IMR-90 (cell line): ENCODE results near the gene DOK6. TPM values are rescaled to one million over a fixed set of nuclear protein-coding genes. Genes with fewer than 3 reads are reported as not detected.

ENCODE experiments used
- ATAC-seq: fragments of 200-7000 bp; cut with Tn5 transposase; 2 replicates; pipeline ENCODE4 v1.9.1; 2020; ENCODE audit warnings: low read depth, mild to moderate bottlenecking, moderate library complexity
- BruUV-seq: library from RNA; stranded (reverse); fragments of 400-500 nt; replicated peaks from 2 replicates; lab custom pipeline; 2021; lab: Mats Ljungman, UMichigan
- CTCF ChIA-PET: fragments of 300-600 bp; formaldehyde crosslinking; extraction: SDS; loops from one replicate; lab custom pipeline; 2021; ENCODE audit warnings: antibody characterized with exemption; lab: Yijun Ruan, JAX
- POLR2A ChIA-PET: fragments of 300-600 bp; sonication (Branson Sonifier 250); formaldehyde crosslinking; loops from one replicate; lab custom pipeline; 2022; ENCODE audit warnings: antibody characterized with exemption; ENCODE audit not compliant: unreplicated experiment; lab: Charles Lee
- DNase-seq: peaks from one replicate; pipeline ENCODE4 v3.0.0; 2013
- H2AFZ ChIP-seq: replicated peaks from 2 replicates; pipeline ENCODE3; 2013; ENCODE audit warnings: low read length, mild to moderate bottlenecking; ENCODE audit not compliant: poor library complexity
- H2AK5ac ChIP-seq: 2 replicates; pipeline ENCODE4 v1.6.1; 2013; ENCODE audit warnings: low read depth, low read length, inconsistent platforms
- H2AK9ac ChIP-seq: replicated peaks from 2 replicates; pipeline ENCODE3; 2013; ENCODE audit warnings: mild to moderate bottlenecking, low read depth, low read length, moderate library complexity; ENCODE audit not compliant: poor library complexity
- H2BK120ac ChIP-seq: 2 replicates; pipeline ENCODE4 v1.6.1; 2013; ENCODE audit warnings: low read depth, low read length, inconsistent platforms
- H2BK15ac ChIP-seq: 3 replicates; pipeline ENCODE4 v1.6.1; 2013; ENCODE audit warnings: low read depth, low read length, inconsistent platforms
- H2BK20ac ChIP-seq: 2 replicates; pipeline ENCODE4 v1.6.1; 2013; ENCODE audit warnings: low read depth, mild to moderate bottlenecking, inconsistent platforms, low read length, moderate library complexity
- H2BK5ac ChIP-seq: 2 replicates; pipeline ENCODE4 v1.6.1; 2013; ENCODE audit warnings: mild to moderate bottlenecking, low read depth, low read length, inconsistent platforms; ENCODE audit not compliant: poor library complexity, severe bottlenecking
- H3K14ac ChIP-seq: replicated peaks from 2 replicates; pipeline ENCODE4 v1.6.1; 2013; ENCODE audit warnings: low read depth, low read length, inconsistent platforms
- H3K18ac ChIP-seq: 2 replicates; pipeline ENCODE4 v1.6.1; 2013; ENCODE audit warnings: low read depth, low read length, control low read depth
- H3K23ac ChIP-seq: 2 replicates; pipeline ENCODE4 v1.6.1; 2013; ENCODE audit warnings: low read depth, low read length, inconsistent platforms
- H3K27ac ChIP-seq: 2 replicates; pipeline ENCODE4 v1.5.1; 2013; ENCODE audit warnings: mild to moderate bottlenecking, control low read depth, low read length; ENCODE audit not compliant: insufficient read depth
- H3K27me3 ChIP-seq: 2 replicates; pipeline ENCODE4 v1.6.1; 2013; ENCODE audit warnings: low read length; ENCODE audit not compliant: control insufficient read depth, insufficient read depth
- H3K36me3 ChIP-seq: 2 replicates; pipeline ENCODE4 v1.6.1; 2013; ENCODE audit warnings: low read length, mixed read lengths; ENCODE audit not compliant: control insufficient read depth, insufficient read depth
- H3K4ac ChIP-seq: 2 replicates; pipeline ENCODE4 v1.6.1; 2013; ENCODE audit warnings: low read depth, low read length, inconsistent platforms
- H3K4me1 ChIP-seq: 2 replicates; pipeline ENCODE4 v1.6.1; 2013; ENCODE audit warnings: low read length, mixed read lengths; ENCODE audit not compliant: control insufficient read depth, insufficient read depth
- H3K4me2 ChIP-seq: 2 replicates; pipeline ENCODE4 v1.6.1; 2013; ENCODE audit warnings: low read depth, mild to moderate bottlenecking, control low read depth, low read length, moderate library complexity
- H3K4me3 ChIP-seq: 2 replicates; pipeline ENCODE4 v1.5.1; 2013; ENCODE audit warnings: low read depth, mild to moderate bottlenecking, control low read depth, low read length, moderate library complexity; ENCODE audit not compliant: insufficient read depth
- H3K56ac ChIP-seq: 2 replicates; pipeline ENCODE4 v1.6.1; 2013; ENCODE audit warnings: low read length, inconsistent platforms; ENCODE audit not compliant: insufficient read depth; ENCODE audit errors: extremely low read depth
- H3K79me1 ChIP-seq, 2 experiments: 2 replicates each; pipeline ENCODE4 v1.6.1; 2013; ENCODE audit warnings: low read length in 2 of 2, inconsistent platforms in 1 of 2, low read depth in 1 of 2
- H3K9ac ChIP-seq: 2 replicates; pipeline ENCODE4 v1.6.1; 2013; ENCODE audit warnings: low read depth, low read length, control low read depth
- H3K9me1 ChIP-seq: 2 replicates; pipeline ENCODE4 v1.6.1; 2013; ENCODE audit warnings: low read length, inconsistent platforms; ENCODE audit not compliant: insufficient read depth
- H3K9me3 ChIP-seq: 2 replicates; pipeline ENCODE4 v1.6.1; 2013; ENCODE audit warnings: low read length; ENCODE audit not compliant: control insufficient read depth, insufficient read depth
- H4K20me1 ChIP-seq: 2 replicates; pipeline ENCODE4 v1.6.1; 2013; ENCODE audit warnings: low read length, inconsistent platforms; ENCODE audit not compliant: insufficient read depth
- H4K5ac ChIP-seq: 2 replicates; pipeline ENCODE4 v1.6.1; 2013; ENCODE audit warnings: mild to moderate bottlenecking, low read depth, low read length, control low read depth
- H4K8ac ChIP-seq, 2 experiments: 2 replicates each; pipeline ENCODE4 v1.6.1; 2013; ENCODE audit warnings: low read depth in 2 of 2, low read length in 2 of 2, control low read depth in 1 of 2, inconsistent platforms in 1 of 2
- H4K91ac ChIP-seq: 2 replicates; pipeline ENCODE4 v1.6.1; 2013; ENCODE audit warnings: low read depth, low read length, inconsistent platforms; ENCODE audit not compliant: insufficient read depth
- BHLHE40 ChIP-seq: fragments of 150-350 bp; IDR thresholded peaks from 2 replicates; pipeline ENCODE4 v1.6.1; 2016; ENCODE audit warnings: mild to moderate bottlenecking, low read depth, low read length
- CHD1 ChIP-seq: IDR thresholded peaks from 2 replicates; pipeline ENCODE4 v1.6.1; 2012; ENCODE audit warnings: low read depth, low read length, improper control_type of control experiment
- CTCF ChIP-seq: conservative IDR thresholded peaks from 2 replicates; pipeline ENCODE4 v1.5.1; 2012; ENCODE audit warnings: mild to moderate bottlenecking, low read depth, low read length, improper control_type of control experiment
- ELK1 ChIP-seq: fragments of 150-350 bp; IDR thresholded peaks from 2 replicates; pipeline ENCODE4 v1.6.1; 2016; ENCODE audit warnings: low read depth, mild to moderate bottlenecking, low read length, moderate library complexity, borderline replicate concordance
- FOS ChIP-seq: fragments of 150-350 bp; IDR thresholded peaks from 2 replicates; pipeline ENCODE4 v1.6.1; 2016; ENCODE audit warnings: low read depth, low read length
- MAFK ChIP-seq: IDR thresholded peaks from 2 replicates; pipeline ENCODE4 v1.6.1; 2012; ENCODE audit warnings: low read depth, low read length, improper control_type of control experiment
- MAZ ChIP-seq: IDR thresholded peaks from 2 replicates; pipeline ENCODE4 v1.6.1; 2012; ENCODE audit warnings: low read depth, mild to moderate bottlenecking, low read length, improper control_type of control experiment, moderate library complexity, borderline replicate concordance
- MXI1 ChIP-seq: IDR thresholded peaks from 2 replicates; pipeline ENCODE4 v1.6.1; 2012; ENCODE audit warnings: low read depth, mild to moderate bottlenecking, low read length, moderate library complexity, borderline replicate concordance
- POLR2A ChIP-seq: IDR thresholded peaks from 2 replicates; pipeline ENCODE4 v1.6.1; 2012; ENCODE audit warnings: mild to moderate bottlenecking, low read depth, low read length
- RAD21 ChIP-seq: IDR thresholded peaks from 2 replicates; pipeline ENCODE4 v1.6.1; 2012; ENCODE audit warnings: low read length, improper control_type of control experiment
- RCOR1 ChIP-seq: IDR thresholded peaks from 2 replicates; pipeline ENCODE4 v1.6.1; 2012; ENCODE audit warnings: mild to moderate bottlenecking, low read length, improper control_type of control experiment; ENCODE audit not compliant: insufficient replicate concordance
- RFX5 ChIP-seq: IDR thresholded peaks from 2 replicates; pipeline ENCODE4 v1.8.0; 2012; ENCODE audit warnings: low read depth, mild to moderate bottlenecking, low read length, moderate library complexity
- USF2 ChIP-seq: fragments of 150-350 bp; IDR thresholded peaks from 2 replicates; pipeline ENCODE4 v1.6.1; 2017; ENCODE audit warnings: mild to moderate bottlenecking, antibody characterized with exemption, low read length, low read depth
- WGBS, 2 experiments: methylation state at CpG; one replicate each; pipeline versions ENCODE4 v1.1.5 to v1.1.7; 2013; ENCODE audit warnings: missing lambda C conversion rate in 2 of 2; ENCODE audit not compliant: insufficient read length in 1 of 2; ENCODE audit errors: extremely low coverage in 2 of 2; 5-methylcytosine and 5-hydroxymethylcytosine counted together
- dilution Hi-C: fragments of 300-500 bp; cut with HindIII; formaldehyde crosslinking; loops from one replicate; pipeline ENCODE4 v1.14.3; 2018; ENCODE audit warnings: low sequenced_read_pairs; ENCODE audit not compliant: unreplicated experiment
- in situ Hi-C: fragments of 300-500 bp; cut with MboI; formaldehyde crosslinking; loops from 3 replicates; pipeline ENCODE4 v1.14.3; 2019; ENCODE audit warnings: low sequenced_read_pairs, inconsistent platforms, mixed read lengths
- intact Hi-C: fragments of 100-400 bp; cut with micrococcal nuclease; formaldehyde crosslinking; loops from 2 replicates; pipeline ENCODE4 v1.10.0; 2022
- polyA plus RNA-seq, 3 experiments: library from polyadenylated mRNA; depleted of rRNA; stranded (reverse); fragments of >200 nt; gene quantifications; 2 replicates each; pipeline ENCODE4 v1.2.3, GENCODE V29; 2012; ENCODE audit warnings: low replicate concordance in 1 of 3
- total RNA-seq: library from RNA; depleted of rRNA; stranded (reverse); fragments of >200 nt; gene quantifications from 2 replicates; pipeline ENCODE4 v1.2.3, GENCODE V29; 2012

DOK6 gene
- total and polyA plus RNA-seq, 2 of the 4 experiments (the other 2 are of a cell fraction), result 1.9 to 2.7 TPM

GRCh38 chr18:69597561-69597960, 196.9 kb downstream of the DOK6 start:
- H3K4ac ChIP-seq, result no peak overlapping the region
- no peak overlapping the region for H3K23ac ChIP-seq
- no CpG with 5 or more reads among the region's 5 CpGs for WGBS, 2 experiments
- no peak overlapping the region for H2AK5ac ChIP-seq
- no peak overlapping the region for H2BK120ac ChIP-seq
- H3K9ac ChIP-seq, result no peak overlapping the region
- no peak overlapping the region for H2BK15ac ChIP-seq
- BruUV-seq, result no TSS peak
- no peak overlapping the region for H3K14ac ChIP-seq
- intact Hi-C loops, result no loop called here
- ChIA-PET CTCF (no interaction called here), POLR2A (no interaction called here)
- no peak for DNase-seq
- no peak overlapping the region; the same call in 1 of the 2 replicates for H3K56ac ChIP-seq
- dilution Hi-C loops, result no loop called here
- H3K27ac ChIP-seq, result no peak overlapping the region
- H3K9me1 ChIP-seq, result no peaks in the 10 kb centered on the region
- no peaks in the 10 kb centered on the region for H3K79me1 ChIP-seq
- H2AK9ac ChIP-seq, result no peak overlapping the region
- no peak overlapping the region for H3K18ac ChIP-seq
- no peak overlapping the region for H4K5ac ChIP-seq
- no peak for ATAC-seq
- TF ChIP-seq CTCF (no peak), FOS (no peak), POLR2A (no peak), MAFK (no peak), CHD1 (no peak), USF2 (no peak), RFX5 (no peak), BHLHE40 (no peak), ELK1 (no peak), MXI1 (no peak), RCOR1 (no peak), MAZ (no peak), RAD21 (no peak)
- no peaks in the 10 kb centered on the region for H3K36me3 ChIP-seq
- no peaks in the 10 kb centered on the region; the same call in 1 of the 2 replicates for H3K9me3 ChIP-seq
- no peak overlapping the region for H4K8ac ChIP-seq
- no peaks in the 10 kb centered on the region for H4K20me1 ChIP-seq
- H2BK5ac ChIP-seq, result no peak overlapping the region
- H3K27me3 ChIP-seq, result no peaks in the 10 kb centered on the region
- H3K4me3 ChIP-seq, result no peak overlapping the region
- no peak overlapping the region for H4K91ac ChIP-seq
- H3K4me1 ChIP-seq, result no peaks in the 10 kb centered on the region
- no peak overlapping the region for H2AFZ ChIP-seq
- no peak overlapping the region for H3K4me2 ChIP-seq
- no peak overlapping the region for H2BK20ac ChIP-seq
- in situ Hi-C loops, result no loop called here
